Inflammatory macrophage treated with lipopolysaccharide for 1 hour (primary cell): ENCODE results near the gene DTNB.
"Not testable (repeated sequence)": the region's sequence is repeated elsewhere in the genome, so short reads cannot be mapped to it uniquely, and the experiment has no call there.

Experiments used
- DNase-seq, 2 donors: peaks; one replicate each; pipeline ENCODE4 v3.0.0-alpha.2; 2020 to 2022

DTNB gene

DNA sequence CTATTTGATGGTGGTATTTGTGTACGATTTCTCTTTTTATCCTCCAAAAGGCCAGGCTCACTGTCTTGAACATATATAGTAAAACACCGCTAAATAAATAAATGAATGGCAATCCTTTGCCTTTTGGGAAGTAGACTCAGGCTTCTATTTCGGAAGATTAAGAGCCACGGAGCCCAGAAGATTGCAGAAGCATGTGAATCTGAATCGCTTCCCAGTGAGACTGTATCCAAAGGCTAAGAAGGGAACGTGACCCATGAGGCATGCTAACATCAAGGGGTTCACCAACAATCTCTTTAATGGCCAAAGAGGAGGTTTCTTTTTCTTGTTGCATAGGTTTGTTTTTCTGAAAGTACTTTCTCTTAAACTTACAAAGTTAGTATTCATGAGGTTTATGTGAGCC is 261.6 kb downstream of the DTNB start:
- DNase-seq: no peak

DNA sequence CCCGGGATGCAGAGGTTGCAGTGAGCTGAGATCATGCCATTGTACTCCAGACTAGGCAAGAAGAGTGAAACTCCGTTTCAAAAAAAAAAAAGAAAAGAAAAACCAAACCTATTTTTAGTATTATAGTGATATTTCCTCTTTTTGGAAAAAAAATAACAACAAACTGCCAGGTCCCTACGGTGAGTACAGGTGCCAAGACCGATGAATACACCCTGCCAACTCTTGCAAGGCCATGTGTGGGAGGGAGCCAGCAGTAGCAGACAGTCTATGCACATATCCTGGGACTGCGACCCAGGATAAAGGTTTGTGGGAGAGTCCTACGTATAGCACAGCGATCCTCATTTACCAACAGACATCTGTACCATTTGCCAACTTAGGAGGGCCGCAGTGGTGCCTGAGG is 262.1 kb downstream of the DTNB start:
- DNase-seq: no peak

DNA sequence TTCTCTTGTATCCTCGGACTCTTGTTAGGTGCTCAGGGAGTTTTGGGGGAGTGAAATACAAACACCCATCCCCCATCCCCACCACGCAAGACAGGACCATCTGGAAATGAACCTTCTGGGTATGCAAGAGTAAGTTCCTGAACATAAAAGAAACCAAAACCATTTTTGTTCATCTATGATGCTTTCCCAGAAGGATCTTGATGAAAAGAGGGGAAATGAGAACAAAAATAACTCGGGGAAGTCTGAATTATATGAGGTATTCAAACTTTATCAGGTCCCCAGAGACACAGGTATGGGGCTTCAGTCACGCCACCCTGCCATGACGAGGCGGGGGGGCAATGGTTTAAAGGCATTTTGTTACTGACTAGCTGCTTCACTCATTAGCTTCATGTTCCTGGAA is 263.0 kb downstream of the DTNB start:
- no peak for DNase-seq

DNA sequence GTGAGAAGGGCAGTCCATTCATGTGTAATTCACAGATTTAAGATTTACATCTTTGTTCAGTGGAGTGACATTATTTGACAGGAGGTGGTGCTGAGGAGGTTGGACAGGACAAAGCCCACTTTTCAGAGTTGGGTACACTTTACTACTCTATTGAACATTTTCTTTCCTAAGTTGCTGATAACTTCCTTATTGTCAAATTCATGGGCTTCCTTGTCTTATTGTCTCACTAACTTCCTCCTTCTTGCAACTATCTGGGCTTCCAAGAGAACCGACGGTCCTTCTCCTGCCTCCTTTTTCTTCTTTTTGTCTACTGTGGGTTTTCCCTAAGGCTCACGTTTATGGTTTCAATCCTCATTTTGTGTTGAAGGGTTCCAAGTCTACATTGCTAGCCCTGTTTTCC is 263.9 kb downstream of the DTNB start:
- DNase-seq: peak in 1 of 2 donors; percentile 22

DNA sequence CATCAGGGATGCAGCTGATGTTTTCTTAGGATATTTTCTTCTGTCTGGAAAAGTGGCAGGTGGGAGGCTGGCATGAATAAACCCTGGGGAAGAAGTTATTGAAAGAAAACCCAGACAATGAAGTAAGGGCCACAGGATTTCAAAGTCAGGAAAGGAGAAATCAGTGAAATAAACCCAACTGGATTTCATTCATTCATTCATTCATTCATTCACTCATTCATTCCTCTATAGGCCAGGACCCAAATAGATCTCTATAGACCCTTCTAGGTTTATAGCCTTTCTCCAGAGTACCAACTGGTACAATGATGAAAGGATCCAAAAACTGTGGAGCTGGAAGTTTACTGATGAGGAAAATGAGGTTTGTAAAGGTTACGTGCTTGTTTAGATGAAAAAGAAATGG is 264.3 kb downstream of the DTNB start:
- no peak for DNase-seq

DNA sequence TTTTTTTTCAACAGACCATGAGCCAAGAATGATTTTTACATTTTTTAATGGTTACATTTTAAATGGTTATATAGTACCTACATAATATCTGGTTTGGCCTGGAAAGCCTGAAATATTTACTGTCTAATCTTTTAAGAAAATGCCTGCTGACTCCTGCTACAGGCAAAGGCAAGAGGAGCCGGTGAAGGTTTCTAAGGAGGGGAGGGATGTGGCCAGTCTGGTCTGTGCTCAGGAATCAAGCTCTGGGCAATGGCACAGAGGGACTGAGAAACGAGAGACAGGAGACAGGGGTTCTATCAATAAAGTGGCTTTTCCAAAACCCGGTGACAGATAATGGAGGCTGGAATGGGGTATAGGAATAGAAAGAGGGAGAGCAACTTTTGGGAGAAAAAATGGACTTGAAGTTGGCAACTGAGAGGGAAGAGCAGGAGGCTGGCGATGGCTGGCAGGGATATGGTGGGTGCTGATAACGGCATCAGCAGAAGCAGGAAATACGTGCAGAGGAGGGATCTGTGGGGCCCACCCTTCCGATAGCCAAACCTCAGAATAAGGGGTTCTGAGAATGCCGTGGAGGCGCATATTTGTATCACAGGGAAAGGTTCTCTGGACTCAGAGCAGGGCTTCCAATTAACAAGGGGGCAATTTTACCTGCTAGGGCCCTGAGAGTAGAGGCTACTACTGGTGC is 267.6 kb downstream of the DTNB start:
- no peak for DNase-seq

DNA sequence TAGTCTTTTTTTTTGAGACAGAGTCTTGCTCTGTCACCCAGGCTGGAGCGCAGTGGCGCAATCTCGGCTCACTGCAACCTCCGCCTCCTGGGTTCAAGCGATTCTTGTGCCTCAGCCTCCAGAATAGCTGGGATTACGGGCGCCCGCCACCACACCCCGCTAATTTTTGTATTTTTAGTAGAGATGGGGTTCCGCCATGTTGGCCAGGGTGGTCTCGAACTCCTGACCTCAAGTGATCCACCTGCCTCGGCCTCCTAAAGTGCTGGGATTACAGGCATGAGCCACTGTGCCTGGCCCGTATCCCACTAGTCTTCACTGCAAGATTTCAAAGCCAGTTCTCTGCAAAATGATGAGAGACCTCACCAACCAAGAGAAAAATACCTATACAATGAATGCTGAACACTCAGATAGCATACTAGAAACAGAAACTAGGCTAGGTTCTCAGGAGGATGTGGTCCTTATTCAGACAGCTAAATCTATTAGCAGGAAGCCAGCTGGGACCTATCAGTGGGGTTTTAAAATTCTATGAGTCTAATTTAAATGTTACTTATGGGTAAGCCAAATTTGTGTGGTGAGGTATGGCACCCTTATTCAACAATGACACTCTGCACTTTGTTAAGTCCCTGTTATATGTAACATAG is 270.1 kb downstream of the DTNB start:
- DNase-seq: not testable (repeated sequence)

DNA sequence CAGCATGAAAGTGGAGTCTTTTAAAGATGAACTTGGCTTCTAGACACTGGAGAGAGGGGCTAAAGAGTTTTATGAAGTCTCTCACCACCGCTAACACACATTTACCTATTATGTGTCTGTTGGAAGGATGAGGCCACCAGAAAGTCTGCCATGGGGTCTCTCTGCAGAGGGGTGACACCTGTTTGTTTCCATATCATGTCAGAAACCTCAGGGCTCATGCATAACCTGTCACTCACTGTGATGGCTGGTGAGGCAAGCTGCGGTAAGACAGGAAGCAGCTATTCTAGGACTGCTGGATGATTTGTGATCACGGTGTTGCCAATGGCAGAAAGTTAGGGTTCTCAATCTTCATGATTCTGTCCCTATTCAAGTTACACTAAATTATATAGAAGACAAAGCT is 270.9 kb downstream of the DTNB start:
- no peak for DNase-seq

DNA sequence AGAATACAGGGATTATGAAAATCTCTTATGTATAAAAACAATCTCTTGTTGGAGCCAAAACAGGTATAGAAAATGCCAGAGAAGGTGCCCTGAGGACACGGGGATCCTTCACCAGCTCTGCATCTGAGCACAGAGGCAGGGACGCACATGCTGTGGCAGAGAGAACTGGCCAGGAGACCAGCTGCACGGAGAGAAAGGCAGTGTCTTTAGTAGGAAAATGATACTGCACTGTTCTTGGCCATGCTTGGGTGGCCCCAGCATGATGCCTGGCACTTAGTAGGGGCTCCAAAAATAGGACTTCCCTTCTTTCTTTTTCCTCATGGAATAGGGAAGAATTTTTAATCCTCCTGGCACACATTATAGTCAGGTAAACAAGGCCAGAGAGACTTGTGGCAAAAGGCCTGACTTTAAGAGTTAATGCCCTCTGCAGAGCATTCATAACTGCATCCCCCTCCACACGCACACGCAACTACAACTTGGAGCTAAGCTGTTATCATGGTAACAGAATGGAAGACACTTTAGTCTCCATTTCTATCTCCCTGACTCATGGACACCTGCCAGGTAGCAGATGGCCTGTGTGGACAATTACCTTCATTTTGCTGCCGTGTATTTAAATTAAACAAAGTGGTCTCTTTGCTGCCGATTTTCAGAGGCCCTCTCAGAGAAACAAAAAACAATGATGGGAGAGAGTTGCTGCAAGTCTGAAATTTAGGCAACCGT is 271.9 kb downstream of the DTNB start:
- no peak for DNase-seq

DNA sequence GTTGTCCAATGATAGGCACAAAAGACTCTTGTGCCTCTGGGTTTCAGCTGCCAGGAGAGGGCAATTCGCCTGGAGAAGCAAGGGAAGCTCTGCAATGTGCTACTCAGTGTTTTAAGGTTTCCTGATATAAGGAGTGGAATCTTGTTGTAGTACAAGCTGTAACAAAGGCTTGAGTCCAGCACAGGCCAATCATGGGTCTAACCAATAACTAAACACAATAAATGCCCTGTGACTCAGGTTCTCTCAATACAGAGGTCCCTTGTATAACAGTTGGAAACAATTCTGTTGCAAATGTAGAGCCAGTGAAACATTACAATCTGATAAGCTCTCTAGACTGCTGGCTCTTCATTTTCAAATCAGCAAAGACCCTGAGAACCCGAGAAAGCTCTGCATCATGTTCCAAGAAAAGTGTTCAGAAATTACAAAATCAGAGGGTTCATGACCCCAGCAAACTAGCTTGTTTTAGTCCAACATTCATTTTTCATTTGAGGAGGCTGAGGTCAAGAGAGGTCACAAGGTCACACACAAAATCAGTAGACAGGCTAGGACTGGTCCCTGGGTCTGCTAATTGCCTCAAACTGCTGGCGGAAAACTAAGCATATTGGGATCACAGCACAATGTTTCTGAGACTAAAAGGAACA is 272.7 kb downstream of the DTNB start:
- DNase-seq: no peak

DNA sequence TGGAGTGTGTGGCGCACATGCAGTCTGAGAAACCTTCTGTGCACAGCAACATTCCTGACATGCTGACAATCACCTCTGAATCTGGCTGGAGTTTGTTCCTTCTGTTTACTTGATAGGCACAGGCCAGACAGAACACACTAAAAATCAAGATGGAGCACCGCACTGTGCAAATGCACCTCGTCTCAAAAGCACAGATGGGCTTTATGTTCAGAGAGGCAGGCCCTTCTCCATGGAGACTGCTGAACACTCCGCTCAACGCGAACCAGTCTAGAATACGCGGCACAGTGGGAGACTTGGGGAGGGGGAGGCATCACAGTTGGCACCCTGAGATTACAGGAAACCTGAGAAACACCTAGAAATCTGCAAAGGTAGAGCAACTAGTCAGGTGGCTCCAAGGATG is 273.2 kb downstream of the DTNB start:
- DNase-seq: no peak

DNA sequence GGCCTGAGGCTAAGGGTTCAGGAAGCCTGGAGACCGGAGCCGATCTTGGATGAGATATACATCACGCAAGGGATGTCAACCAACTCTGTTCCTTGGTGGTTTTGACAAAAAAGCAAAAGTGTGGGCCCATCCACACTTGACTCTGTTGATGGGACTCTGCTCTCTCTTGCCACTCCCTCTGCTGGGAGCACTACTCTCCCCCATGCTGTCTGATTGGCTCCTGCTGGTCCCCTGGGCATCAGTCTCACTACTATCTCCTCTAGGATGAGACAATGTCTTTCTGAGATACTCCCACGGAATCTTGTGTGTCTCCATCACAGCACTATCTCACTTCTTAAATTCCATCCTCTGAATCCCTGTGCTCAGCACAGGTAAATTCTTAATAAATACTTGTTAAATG is 274.8 kb downstream of the DTNB start:
- DNase-seq: no peak

DNA sequence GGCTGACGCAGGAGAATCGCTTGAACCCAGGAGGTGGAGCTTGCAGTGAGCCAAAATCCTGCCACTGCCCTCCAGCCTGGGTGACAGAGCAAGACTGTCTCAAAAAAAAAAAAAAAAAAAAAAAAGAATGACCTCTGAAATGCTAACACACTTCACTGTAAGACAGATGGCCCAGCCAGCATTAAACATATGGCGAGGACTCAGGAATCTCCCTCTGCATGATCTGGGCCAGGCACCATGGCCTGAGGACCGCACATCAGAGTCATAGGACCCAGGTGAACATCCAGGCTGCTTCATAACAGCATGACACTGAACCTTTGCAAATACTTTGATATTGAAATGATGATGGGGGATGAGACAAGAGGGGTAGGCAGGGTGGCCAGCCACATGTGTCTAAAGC is 275.6 kb downstream of the DTNB start:
- DNase-seq: no peak

DNA sequence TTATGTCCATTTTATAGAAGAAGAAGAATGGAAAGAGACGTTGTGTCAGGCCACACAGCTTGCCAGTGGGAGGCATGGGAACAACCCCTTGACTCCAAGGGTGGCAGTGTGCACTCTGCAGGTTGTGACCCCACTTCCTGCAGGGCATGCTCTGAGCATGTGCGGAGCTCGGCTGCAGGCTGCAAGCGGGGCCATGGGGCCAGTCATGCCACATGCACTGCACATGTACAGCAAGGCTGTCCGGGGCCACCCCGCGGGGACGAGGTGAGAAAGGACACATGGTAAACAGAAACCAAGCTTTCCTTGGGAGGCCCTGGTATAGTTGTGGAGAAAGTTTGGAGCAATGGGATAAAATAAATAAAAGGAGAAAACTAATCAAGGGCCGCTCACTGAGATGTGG is 284.2 kb downstream of the DTNB start:
- no peak for DNase-seq

DNA sequence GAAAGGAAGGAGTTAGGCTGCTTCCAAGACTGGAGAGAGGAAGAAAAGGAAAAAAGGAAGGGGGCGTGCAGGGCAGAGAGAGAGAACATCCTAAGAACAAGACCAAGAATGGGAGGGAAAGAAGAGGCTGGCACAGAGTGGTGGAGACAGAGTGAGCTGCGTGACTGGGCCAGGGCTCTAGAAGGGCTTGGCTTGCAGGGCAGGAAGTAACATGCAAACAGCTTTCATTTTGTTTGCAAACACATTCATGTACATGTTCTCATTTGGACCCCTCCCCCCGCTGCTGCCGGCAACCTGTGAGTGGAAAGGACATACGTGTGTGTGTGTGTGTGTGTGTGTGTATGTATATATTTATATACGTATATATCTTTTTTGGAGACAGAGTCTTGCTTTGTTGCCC is 284.9 kb downstream of the DTNB start:
- no peak for DNase-seq

DNA sequence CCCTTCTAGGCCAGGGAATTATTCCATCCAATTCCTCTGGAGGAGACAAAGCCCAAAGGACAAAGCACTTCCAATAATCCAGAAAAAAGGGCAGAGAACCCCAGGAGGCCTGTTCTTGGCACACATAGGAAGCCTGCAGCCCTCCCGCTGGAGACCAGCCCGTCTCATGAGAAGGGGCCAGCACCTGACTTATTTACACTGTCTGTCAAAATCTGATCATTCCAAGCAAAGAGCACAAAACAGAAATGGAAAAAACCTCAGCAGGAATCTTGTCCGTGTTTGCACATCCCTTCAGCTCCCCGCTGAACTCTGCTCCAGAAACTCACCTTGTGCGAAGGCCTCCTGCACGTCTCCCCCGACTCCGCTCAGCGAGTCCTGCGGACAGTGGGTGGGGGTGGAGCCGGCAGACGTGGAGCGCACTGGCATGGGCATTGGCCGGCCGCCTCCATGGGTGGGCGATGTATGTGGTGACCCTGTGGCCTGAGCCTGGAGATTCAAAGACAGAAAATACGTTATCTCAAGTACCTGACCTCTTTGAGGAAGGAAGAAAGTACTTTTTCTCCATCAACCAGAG is 285.4 kb downstream of the DTNB start:
- DNase-seq: no peak

DNA sequence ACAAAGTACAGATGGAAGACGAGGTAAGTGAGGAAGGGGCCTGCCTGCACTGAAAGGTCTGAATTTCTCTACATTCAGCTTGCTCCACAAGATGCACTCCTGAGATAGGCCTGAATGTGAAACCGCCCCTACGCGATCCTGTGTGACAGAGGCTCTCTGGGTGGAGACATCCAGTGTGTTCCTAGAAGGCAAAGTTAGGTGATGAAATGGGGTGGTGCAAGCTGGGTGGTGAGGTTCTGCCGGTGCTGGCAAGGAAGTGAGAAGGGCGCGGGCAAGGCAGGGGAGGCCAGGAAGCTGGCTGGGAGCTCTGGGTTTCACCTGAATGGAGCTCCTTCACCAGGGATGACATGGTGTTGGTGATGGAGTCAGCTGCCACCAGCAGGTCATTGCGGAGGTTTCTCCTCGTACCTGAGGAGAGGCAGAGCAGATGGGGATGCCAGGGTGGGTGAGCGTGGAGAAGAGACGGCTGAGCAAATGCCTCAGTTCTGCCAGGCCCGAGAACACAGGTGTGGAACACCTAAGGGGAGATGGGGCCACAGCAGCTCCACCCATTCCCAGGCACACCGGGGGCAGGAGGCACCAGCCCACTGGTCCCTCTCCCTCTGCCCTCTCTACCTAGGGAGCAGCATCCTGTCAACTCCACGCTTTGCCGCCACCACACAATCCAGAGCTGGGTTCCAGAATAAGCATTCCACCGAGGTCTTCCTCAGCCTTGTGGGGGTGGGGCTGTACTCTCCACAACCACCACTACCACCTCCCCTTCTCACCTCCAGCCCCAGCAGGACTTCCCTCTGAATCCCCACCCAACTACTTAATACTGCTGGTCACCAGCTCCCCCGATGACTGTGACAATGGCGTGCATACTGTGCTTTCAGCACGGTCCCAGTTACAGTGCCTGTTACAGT is 286.2 kb downstream of the DTNB start:
- no peak for DNase-seq

DNA sequence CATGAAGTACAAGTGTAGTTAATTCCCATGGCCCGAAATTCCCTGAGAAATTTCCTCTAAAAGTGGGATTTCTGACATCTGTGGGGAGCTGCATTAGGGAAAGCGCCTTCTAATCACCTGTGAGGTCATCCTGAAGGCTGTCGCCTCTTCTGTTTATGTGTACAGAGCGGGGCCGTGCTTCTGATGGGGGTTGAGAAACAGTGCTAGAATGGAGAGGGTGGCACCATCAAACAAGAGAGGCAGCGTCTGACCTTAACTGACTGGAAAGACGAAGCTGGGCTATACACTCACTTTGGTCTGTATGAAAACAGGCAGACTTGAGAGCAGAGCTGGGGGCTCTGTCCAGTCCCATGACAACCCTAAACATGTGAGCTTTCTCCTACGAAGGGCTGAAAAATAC is 287.5 kb downstream of the DTNB start:
- no peak for DNase-seq

DNA sequence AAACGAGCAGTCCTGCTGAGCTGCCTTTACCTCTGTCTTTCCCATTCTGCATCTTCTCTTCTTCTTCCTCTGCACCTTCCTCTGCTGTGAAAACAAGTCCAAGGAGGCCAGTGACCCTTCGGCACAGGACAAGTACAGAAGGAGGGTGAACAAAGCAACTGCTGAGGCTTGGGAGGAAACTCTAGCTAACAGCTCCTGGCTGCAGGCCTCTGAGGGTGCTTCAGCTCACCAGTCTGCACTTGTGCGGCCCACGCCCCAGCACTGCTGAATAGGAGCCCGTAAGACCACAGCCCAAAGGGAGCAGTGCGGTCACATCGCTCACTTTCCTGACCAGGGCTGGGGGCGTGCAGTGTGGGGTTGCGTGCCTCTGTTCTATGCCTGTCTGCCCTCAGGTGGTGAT is 289.6 kb downstream of the DTNB start:
- no peak for DNase-seq

DNA sequence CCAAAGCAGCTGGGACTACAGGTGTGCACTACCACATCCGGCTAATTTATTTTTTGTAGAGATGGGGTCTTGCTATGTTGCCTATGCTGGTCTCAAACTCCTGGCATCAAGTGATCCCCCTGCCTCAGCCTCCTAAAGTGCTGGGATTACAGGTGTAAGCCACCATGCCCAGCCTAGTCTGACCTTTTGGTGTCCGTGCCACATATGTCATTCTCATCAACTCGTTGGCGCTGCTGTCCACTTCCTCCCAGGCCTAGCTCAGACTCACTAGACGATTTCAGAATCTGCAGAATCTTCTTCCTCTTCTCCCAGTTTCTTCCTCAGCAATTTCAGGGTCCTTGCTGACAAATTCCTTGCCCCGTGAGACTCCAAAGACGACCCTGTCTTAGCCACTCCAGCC is 291.9 kb downstream of the DTNB start:
- DNase-seq: peak; percentile 33 to 36

DNA sequence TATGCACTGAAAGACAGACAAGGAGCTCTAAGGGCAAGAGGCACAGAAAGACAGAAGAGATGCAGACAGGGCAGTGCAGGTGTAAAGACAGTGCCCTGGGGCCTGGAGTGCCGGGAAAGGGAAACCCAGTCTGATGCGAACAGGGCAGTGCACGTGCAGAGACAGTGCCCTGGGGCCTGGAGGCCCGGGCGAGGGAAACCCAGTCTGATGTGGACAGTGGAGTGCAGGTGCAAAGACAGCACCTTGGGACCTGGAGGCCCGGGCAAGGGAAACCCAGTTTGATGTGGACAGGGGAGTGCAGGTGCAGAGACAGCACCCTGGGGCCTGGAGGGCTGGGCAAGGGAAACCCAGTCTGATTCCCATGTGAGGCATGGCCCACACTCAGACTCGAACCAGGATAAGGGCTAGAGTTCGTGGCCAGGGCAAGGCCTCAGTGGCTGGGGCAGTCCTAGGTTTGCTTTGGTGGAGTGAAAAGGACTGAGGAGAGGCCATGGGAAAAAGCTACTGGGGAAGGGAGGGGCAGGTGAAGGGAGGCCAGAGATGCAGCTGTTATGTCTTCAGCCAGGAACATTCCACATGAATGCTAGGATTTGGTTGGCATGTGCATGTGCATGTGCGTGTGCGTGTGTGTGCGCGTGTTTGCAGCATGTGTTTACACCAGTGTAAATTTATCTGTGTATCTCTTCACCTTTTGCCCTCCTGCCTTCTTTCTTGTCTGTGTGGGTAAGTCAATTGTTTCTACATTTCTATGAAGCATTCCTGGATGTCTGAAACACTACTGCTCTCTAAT is 292.6 kb downstream of the DTNB start:
- DNase-seq: no peak

DNA sequence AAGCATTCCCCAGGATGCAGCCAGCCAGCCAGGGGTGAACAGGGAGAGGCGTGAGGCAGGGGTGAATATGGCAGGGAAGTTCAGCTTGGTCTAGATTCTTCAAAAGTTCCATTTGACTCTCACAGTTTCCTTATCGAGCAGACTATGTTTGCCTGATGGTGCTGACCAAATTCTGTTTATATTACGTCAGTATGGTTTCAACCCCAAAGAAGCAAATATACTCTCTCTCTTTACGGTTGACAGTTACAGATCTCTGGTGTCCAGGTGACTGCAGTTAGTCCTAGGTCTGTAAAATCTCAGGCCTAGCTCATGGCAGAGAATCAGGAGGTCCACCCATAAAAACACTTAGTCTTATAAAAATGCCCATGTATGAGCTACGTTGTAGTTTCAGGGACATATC is 293.4 kb downstream of the DTNB start:
- DNase-seq: no peak
